Panc1 (cell line): ENCODE measurements around the gene GPC6. TPM values are rescaled to one million over a fixed set of nuclear protein-coding genes. Genes with fewer than 3 reads are reported as not detected.
"Not testable (repeated sequence)": the region's sequence is repeated elsewhere in the genome, so short reads cannot be mapped to it uniquely, and the experiment has no call there.

Source experiments
- ATAC-seq: fragments of 200-7000 bp; cut with Tn5 transposase; 2 replicates; pipeline ENCODE4 v1.9.1; 2020; ENCODE audit warnings: mild to moderate bottlenecking, moderate library complexity
- BruUV-seq: library from RNA; stranded (reverse); fragments of 400-500 nt; replicated peaks from 2 replicates; lab custom pipeline; 2021; lab: Mats Ljungman, UMichigan
- CTCF ChIA-PET: fragments of 300-600 bp; sonication (Branson Sonifier 250); formaldehyde crosslinking; loops from one replicate; lab custom pipeline; 2022; ENCODE audit warnings: antibody characterized with exemption; lab: Charles Lee
- POLR2A ChIA-PET: fragments of 300-600 bp; sonication (Branson Sonifier 250); formaldehyde crosslinking; loops from one replicate; lab custom pipeline; 2022; ENCODE audit warnings: antibody characterized with exemption; lab: Charles Lee
- DNase-seq: peaks from one replicate; pipeline ENCODE4 v3.0.0-alpha.2; 2010; ENCODE audit warnings: low read depth, low spot score
- H3K27ac ChIP-seq: 2 replicates; pipeline ENCODE4 v1.5.1; 2011; ENCODE audit warnings: mild to moderate bottlenecking, low read length, inconsistent platforms
- H3K27me3 ChIP-seq: fragments of 200-500 bp; sonication (Bioruptor generic); 2 replicates; pipeline ENCODE4 v1.6.0; 2014; ENCODE audit warnings: low read length, inconsistent platforms; ENCODE audit not compliant: control insufficient read depth, insufficient read depth
- H3K36me3 ChIP-seq: fragments of 200-500 bp; sonication (Bioruptor generic); 2 replicates; pipeline ENCODE4 v1.5.1; 2014; ENCODE audit warnings: inconsistent platforms, mild to moderate bottlenecking, low read length, moderate library complexity; ENCODE audit not compliant: control insufficient read depth, insufficient read depth
- H3K4me1 ChIP-seq: 2 replicates; pipeline ENCODE4 v1.5.1; 2011; ENCODE audit warnings: inconsistent platforms, mild to moderate bottlenecking, low read length, moderate library complexity; ENCODE audit not compliant: control insufficient read depth, insufficient read depth
- H3K4me3 ChIP-seq, 2 experiments: 2 replicates each; pipeline ENCODE4 v1.5.1; 2011 to 2012; ENCODE audit warnings: low read depth in 2 of 2, low read length in 2 of 2, mild to moderate bottlenecking in 2 of 2, inconsistent platforms in 1 of 2, moderate library complexity in 1 of 2
- H3K9me3 ChIP-seq: fragments of 200-500 bp; sonication (Bioruptor generic); 2 replicates; pipeline ENCODE4 v1.5.1; 2014; ENCODE audit warnings: low read depth, mild to moderate bottlenecking, inconsistent platforms, low read length, moderate library complexity; ENCODE audit not compliant: control insufficient read depth, insufficient read depth
- POLR2AphosphoS5 ChIP-seq: IDR thresholded peaks from 2 replicates; pipeline ENCODE4 v1.6.1; 2012; ENCODE audit warnings: mild to moderate bottlenecking, low read depth, low read length, moderate library complexity
- SIN3A ChIP-seq: IDR thresholded peaks from 2 replicates; pipeline ENCODE4 v1.6.1; 2012; ENCODE audit warnings: low read depth, mild to moderate bottlenecking, low read length, moderate library complexity, borderline replicate concordance; ENCODE audit not compliant: insufficient read depth
- TCF7L2 ChIP-seq: IDR thresholded peaks from 2 replicates; pipeline ENCODE4 v1.6.1; 2011; ENCODE audit warnings: mild to moderate bottlenecking, low read depth, low read length, inconsistent platforms
- in situ Hi-C: cut with HindIII; loops from 2 replicates; pipeline ENCODE4 v1.10.0; 2016; ENCODE audit warnings: low sequenced_read_pairs, low pct_unique_long_range_greater_than_20kb
- intact Hi-C: fragments of 100-400 bp; cut with micrococcal nuclease; formaldehyde crosslinking; loops from one replicate; pipeline ENCODE4 v1.10.0; 2022; ENCODE audit not compliant: unreplicated experiment
- total RNA-seq: library from RNA; stranded (reverse); gene quantifications from one replicate; pipeline ENCODE4 v1.2.1, GENCODE V29; 2021; ENCODE audit not compliant: unreplicated experiment
- TF ChIP-seq, protein P1 (sequence below), 2 experiments: IDR thresholded peaks; 2 replicates each; pipeline ENCODE4 v1.6.1; 2011 to 2012; ENCODE audit warnings: low read depth in 2 of 2, control low read depth in 1 of 2, low read length in 1 of 2, mild to moderate bottlenecking in 1 of 2, moderate library complexity in 1 of 2; ENCODE audit not compliant: insufficient read depth in 1 of 2
- TF ChIP-seq, protein P2 (sequence below): fragments of 450-650 bp; IDR thresholded peaks from 2 replicates; pipeline ENCODE4 v1.5.1; 2017; ENCODE audit warnings: mild to moderate bottlenecking

The GPC6 gene
- total RNA-seq, 1 experiment from 2014 or later: 4.8 TPM

DNA sequence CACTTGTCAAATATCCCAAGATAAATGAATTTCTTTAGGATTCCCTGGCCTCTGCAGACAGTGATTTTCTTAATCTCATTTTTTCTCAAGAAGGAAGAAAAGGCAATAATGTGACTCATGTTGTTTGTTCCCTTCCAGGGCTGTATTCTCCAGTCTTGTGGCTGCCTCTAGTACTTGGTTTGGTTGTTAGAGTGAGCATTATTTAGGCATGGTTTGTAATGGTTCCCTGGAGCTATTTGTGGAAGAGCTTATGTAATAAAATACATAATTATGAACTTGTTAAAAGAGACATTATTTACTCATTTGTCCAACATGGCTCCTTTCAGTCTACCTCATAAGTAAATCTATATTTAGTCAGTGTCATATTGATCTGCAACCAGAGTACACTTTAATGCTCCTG is 982.5 kb downstream of the GPC6 start:
- no peaks in the 10 kb centered on the region for H3K27me3 ChIP-seq
- ATAC-seq (no peak), DNase-seq (no peak)
- H3K4me1 ChIP-seq: no peaks in the 10 kb centered on the region
- TF ChIP-seq, protein P1, sequence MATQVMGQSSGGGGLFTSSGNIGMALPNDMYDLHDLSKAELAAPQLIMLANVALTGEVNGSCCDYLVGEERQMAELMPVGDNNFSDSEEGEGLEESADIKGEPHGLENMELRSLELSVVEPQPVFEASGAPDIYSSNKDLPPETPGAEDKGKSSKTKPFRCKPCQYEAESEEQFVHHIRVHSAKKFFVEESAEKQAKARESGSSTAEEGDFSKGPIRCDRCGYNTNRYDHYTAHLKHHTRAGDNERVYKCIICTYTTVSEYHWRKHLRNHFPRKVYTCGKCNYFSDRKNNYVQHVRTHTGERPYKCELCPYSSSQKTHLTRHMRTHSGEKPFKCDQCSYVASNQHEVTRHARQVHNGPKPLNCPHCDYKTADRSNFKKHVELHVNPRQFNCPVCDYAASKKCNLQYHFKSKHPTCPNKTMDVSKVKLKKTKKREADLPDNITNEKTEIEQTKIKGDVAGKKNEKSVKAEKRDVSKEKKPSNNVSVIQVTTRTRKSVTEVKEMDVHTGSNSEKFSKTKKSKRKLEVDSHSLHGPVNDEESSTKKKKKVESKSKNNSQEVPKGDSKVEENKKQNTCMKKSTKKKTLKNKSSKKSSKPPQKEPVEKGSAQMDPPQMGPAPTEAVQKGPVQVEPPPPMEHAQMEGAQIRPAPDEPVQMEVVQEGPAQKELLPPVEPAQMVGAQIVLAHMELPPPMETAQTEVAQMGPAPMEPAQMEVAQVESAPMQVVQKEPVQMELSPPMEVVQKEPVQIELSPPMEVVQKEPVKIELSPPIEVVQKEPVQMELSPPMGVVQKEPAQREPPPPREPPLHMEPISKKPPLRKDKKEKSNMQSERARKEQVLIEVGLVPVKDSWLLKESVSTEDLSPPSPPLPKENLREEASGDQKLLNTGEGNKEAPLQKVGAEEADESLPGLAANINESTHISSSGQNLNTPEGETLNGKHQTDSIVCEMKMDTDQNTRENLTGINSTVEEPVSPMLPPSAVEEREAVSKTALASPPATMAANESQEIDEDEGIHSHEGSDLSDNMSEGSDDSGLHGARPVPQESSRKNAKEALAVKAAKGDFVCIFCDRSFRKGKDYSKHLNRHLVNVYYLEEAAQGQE (IDR thresholded peaks at IDR 0.05; ENCODE audit: insufficient read depth in 1 of 2, low read depth in 2 of 2, low read length in 1 of 2): no peak
- TF ChIP-seq, protein P2, sequence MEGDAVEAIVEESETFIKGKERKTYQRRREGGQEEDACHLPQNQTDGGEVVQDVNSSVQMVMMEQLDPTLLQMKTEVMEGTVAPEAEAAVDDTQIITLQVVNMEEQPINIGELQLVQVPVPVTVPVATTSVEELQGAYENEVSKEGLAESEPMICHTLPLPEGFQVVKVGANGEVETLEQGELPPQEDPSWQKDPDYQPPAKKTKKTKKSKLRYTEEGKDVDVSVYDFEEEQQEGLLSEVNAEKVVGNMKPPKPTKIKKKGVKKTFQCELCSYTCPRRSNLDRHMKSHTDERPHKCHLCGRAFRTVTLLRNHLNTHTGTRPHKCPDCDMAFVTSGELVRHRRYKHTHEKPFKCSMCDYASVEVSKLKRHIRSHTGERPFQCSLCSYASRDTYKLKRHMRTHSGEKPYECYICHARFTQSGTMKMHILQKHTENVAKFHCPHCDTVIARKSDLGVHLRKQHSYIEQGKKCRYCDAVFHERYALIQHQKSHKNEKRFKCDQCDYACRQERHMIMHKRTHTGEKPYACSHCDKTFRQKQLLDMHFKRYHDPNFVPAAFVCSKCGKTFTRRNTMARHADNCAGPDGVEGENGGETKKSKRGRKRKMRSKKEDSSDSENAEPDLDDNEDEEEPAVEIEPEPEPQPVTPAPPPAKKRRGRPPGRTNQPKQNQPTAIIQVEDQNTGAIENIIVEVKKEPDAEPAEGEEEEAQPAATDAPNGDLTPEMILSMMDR: no peak
- TF ChIP-seq TCF7L2: no peak
- TF ChIP-seq SIN3A: no peak
- no peak for TF ChIP-seq POLR2AphosphoS5
- ChIA-PET CTCF (no interaction called here), POLR2A (interaction anchor here (0.6 kb wide), 1 partner anchor 11 kb away, joined by 3 read pairs; no protein-coding TSS in a partner anchor)
- no peak overlapping the region for H3K27ac ChIP-seq
- intact Hi-C loops: no loop called here
- no peaks in the 10 kb centered on the region for H3K9me3 ChIP-seq
- BruUV-seq: no TSS peak
- in situ Hi-C loops: no loop called here
- H3K4me3 ChIP-seq: no peak overlapping the region
- no peaks in the 10 kb centered on the region for H3K36me3 ChIP-seq

DNA sequence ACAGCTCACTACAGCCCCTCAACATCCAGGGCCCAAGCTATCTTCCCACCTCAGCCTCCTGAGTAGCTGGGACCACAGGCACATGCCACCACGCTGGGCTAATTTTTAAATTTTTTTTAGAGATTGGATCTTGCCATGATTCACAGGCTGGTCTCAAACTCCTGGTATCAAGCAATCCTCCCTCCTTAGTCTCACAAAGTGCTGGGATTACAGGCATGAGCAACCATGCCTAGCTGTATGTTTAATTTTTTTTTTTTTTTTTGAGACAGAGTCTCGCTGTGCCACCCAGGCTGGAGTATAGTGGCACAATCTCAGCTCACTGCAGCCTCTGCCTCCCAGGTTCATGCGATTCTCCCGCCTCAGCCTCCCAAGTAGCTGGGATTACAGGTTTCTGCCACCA is 983.3 kb downstream of the GPC6 start:
- BruUV-seq, H3K9me3 ChIP-seq, in situ Hi-C loops, H3K4me1 ChIP-seq, DNase-seq, H3K36me3 ChIP-seq, H3K27ac ChIP-seq, H3K4me3 ChIP-seq, intact Hi-C loops, H3K27me3 ChIP-seq, CTCF ChIA-PET, ATAC-seq: not testable (repeated sequence)
- POLR2A ChIA-PET: interaction anchor here (0.6 kb wide), 1 partner anchor 10 kb away, joined by 3 read pairs; no protein-coding TSS in a partner anchor

DNA sequence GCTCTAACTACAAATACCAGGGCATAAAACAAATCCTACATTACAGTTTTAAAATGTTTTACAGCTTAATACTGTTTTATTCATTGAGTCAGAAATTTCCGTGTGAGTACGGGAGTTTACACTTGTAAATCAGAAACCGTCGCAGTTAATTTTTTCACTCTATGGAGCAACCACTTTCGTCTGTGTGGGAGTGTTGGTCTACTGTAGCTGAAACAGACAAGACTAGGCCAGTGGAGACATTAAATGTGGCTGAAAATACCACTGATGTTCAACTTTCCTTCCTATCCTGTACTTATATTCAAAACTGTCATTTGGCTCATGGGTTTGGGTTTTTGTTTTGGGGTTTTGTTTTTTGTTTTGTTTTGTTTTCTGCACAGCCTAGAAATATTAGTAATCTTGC is 984.2 kb downstream of the GPC6 start:
- ChIA-PET POLR2A (no interaction called here), CTCF (no interaction called here)
- Histone ChIP-seq H3K9me3 (no peaks in the 10 kb centered on the region), H3K4me1 (no peaks in the 10 kb centered on the region), H3K36me3 (no peaks in the 10 kb centered on the region), H3K4me3 (no peak overlapping the region), H3K27me3 (no peaks in the 10 kb centered on the region), H3K27ac (no peak overlapping the region)
- in situ Hi-C loops: no loop called here
- intact Hi-C loops: no loop called here
- ATAC-seq (no peak), DNase-seq (no peak)
- BruUV-seq: no TSS peak
- no peak for TF ChIP-seq TCF7L2
- no peak for TF ChIP-seq SIN3A
- no peak for TF ChIP-seq POLR2AphosphoS5
- TF ChIP-seq, protein P2: no peak
- TF ChIP-seq, protein P1 (IDR thresholded peaks at IDR 0.05; ENCODE audit: insufficient read depth in 1 of 2, low read depth in 2 of 2, low read length in 1 of 2): no peak
